ENCODE data around the gene PFKFB1.

DNA sequence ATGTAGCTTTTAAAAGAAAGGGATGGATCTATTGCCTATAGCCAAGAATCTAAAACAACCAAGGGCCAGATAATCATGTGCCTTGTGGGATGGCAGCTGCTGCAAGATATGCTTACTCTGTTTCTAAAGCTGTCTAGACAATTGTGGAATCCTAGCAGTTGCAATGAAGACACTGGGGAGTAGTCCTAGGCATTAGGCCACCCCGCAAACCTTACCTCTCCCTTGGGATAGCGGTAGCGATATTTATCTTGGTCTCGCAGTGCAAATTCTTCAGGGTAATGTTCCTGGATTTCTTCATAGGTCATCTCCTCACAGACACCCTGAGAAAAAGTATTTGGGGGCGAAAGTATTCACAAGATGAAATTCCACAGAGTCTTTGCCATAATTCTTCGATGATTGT is 48.8 kb downstream of the PFKFB1 start:
- TF ChIP-seq POLR2AphosphoS5 (IDR thresholded peaks at IDR 0.05; ENCODE audit: low read depth, low read length) (no peak), SIN3A (IDR thresholded peaks at IDR 0.05; ENCODE audit: borderline replicate concordance, insufficient read depth, low read length) (no peak)
